ENCODE results near the gene RAB31. TPM values are rescaled to one million over a fixed set of nuclear protein-coding genes. Genes with fewer than 3 reads are reported as not detected.
A peak's percentile ranks its signal among the peaks of the same experiment; 100 is the strongest.

The RAB31 gene
- total RNA-seq, 2 donors from 2014 or later: 4.3 to 8.0 TPM

DNA sequence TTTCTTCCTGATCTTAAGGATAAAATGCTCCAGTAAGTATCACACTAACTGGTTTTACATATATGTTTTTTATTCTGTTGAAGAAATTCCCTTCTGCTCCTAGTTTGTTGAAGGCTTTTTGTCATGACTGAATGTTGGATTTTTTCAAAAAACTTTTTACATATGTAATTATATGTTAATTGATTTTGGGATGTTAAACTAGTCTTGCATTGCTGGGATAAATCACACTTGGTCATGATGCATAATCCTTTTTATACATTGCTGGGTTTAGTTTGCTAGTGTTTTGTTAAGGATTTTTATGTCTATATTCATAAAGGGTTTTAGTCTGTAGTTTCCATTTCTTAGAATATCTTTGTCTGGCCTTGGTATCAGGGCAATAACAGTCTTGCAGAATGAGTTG is 112.0 kb downstream of the RAB31 start:
- Histone ChIP-seq H3K4me1 (peaks cover 4% of the 10 kb centered on the region), H3K27me3 (no peaks in the 10 kb centered on the region), H3K27ac (no peak overlapping the region), H3K36me3 (replicated peaks in 1 of 2; ENCODE audit: insufficient read depth in 1 of 2, low read depth in 2 of 2) (no peaks in the 10 kb centered on the region), H3K4me3 (no peak overlapping the region), H3K9me3 (no peaks in the 10 kb centered on the region)
- intact Hi-C loops (cut with DNase I): no loop called here
- DNase-seq: no peak
- no peak for ATAC-seq
- TF ChIP-seq, protein P1, sequence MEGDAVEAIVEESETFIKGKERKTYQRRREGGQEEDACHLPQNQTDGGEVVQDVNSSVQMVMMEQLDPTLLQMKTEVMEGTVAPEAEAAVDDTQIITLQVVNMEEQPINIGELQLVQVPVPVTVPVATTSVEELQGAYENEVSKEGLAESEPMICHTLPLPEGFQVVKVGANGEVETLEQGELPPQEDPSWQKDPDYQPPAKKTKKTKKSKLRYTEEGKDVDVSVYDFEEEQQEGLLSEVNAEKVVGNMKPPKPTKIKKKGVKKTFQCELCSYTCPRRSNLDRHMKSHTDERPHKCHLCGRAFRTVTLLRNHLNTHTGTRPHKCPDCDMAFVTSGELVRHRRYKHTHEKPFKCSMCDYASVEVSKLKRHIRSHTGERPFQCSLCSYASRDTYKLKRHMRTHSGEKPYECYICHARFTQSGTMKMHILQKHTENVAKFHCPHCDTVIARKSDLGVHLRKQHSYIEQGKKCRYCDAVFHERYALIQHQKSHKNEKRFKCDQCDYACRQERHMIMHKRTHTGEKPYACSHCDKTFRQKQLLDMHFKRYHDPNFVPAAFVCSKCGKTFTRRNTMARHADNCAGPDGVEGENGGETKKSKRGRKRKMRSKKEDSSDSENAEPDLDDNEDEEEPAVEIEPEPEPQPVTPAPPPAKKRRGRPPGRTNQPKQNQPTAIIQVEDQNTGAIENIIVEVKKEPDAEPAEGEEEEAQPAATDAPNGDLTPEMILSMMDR (IDR thresholded peaks at IDR 0.05): no peak
- no peak for TF ChIP-seq POLR2A (IDR thresholded peaks at IDR 0.05)

DNA sequence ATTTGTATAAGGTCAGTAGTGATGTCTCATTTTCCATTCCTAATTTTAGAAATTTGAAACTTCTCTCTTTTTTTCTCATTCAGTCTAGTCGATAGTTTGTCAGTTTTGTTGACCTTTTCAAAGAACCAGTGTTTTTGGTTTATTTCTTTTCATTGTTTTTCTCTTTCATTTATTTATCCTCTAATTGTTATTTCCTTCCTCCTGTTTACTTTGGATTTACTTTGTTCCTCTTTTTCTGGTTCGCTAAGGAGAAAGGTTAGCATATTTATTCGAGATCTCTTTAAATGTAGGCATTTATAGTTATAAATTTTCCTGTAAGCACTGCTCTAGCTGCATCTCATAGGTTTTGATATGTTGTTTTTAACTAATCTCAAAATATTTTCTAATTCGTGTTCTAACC is 112.6 kb downstream of the RAB31 start:
- intact Hi-C loops (cut with DNase I): no loop called here
- Histone ChIP-seq H3K36me3 (replicated peaks in 1 of 2; ENCODE audit: insufficient read depth in 1 of 2, low read depth in 2 of 2) (no peaks in the 10 kb centered on the region), H3K4me1 (peaks cover 10% of the 10 kb centered on the region), H3K27ac (no peak overlapping the region), H3K27me3 (no peaks in the 10 kb centered on the region), H3K4me3 (no peak overlapping the region), H3K9me3 (no peaks in the 10 kb centered on the region)
- ATAC-seq: no peak
- DNase-seq: no peak
- WGBS, 2 donors: 58 to 82% methylated on average over 4 of the region's 4 CpGs
- TF ChIP-seq, protein P1 (IDR thresholded peaks at IDR 0.05): no peak
- TF ChIP-seq POLR2A (IDR thresholded peaks at IDR 0.05): no peak

DNA sequence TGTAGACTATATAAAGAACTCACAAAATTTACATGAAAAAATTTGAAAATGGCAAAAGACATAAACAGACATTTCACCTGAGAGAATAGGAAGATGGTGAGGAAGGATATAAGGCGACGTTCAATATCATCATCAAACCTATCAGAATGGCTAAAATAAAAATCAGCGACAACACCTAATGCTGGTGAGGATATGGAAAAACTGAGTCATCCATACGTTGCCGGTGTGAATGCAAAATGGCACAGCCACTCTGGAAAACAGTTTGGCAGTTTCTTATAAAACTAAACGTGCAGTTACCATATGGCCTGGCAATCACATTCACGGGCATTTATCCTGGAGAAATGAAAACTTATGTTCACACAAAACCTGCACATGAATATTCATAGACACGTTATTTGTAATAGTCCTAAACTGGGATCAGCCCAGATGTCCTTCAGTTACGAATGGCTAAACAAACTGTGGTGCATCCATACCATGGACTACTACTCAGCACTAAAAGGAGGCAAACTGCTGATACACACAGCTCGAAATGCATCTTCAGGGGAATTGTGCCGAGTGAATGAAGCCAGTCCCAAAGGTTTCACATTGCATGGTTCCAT is 114.6 kb downstream of the RAB31 start:
- DNase-seq: no peak
- Histone ChIP-seq H3K9me3 (no peaks in the 10 kb centered on the region), H3K27ac (no peak overlapping the region), H3K4me3 (no peak overlapping the region), H3K27me3 (no peaks in the 10 kb centered on the region), H3K36me3 (replicated peaks in 1 of 2; ENCODE audit: insufficient read depth in 1 of 2, low read depth in 2 of 2) (no peaks in the 10 kb centered on the region), H3K4me1 (peaks cover 12% of the 10 kb centered on the region)
- 81 to 85% methylated on average over 11 of the region's 11 CpGs for WGBS, 2 donors
- intact Hi-C loops (cut with DNase I): no loop called here
- ATAC-seq: no peak
- TF ChIP-seq, protein P1 (IDR thresholded peaks at IDR 0.05): no peak
- no peak for TF ChIP-seq POLR2A (IDR thresholded peaks at IDR 0.05)

DNA sequence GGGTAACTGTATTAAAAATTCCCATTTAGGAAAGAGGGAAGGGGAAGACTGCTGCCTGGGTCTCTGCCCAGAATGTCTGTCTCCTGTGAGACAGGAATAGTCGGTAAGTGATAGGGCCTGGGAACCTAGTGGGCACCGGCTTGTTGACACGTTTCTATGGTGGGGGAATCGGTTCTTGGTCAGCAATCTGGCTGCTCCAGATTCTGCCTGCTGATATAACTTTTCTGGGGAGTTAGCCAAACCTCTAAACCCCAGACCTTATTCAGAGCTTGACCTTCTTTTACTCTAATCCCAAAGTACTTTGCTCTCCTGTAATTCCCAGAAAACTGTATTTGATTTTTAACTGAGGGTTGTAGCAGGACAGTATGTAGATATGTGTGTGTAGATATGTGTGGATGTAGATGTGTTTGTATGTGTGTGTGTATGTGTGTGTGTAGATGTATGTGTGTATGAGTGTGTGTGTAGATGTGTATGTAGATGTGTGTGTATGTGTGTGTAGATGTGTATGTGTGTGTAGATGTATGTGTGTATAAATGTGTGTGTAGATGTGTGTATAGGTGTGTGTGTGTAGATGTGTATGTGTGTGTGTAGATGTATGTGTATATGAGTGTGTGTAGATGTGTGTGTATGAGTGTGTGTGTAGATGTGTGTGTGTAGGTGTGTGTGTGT is 115.8 kb downstream of the RAB31 start:
- Histone ChIP-seq H3K4me3 (no peak overlapping the region), H3K27me3 (no peaks in the 10 kb centered on the region), H3K27ac (peak overlapping the region in 1 of 4 donors; percentile 76), H3K36me3 (replicated peaks in 1 of 2; ENCODE audit: insufficient read depth in 1 of 2, low read depth in 2 of 2) (no peaks in the 10 kb centered on the region), H3K4me1 (peaks cover 12% of the 10 kb centered on the region), H3K9me3 (no peaks in the 10 kb centered on the region)
- DNase-seq (no peak), ATAC-seq (no peak)
- WGBS, 2 donors: 47 to 64% methylated on average over 4 of the region's 4 CpGs
- no peak for TF ChIP-seq POLR2A (IDR thresholded peaks at IDR 0.05)
- TF ChIP-seq, protein P1 (IDR thresholded peaks at IDR 0.05): no peak
- intact Hi-C loops (cut with DNase I): no loop called here

DNA sequence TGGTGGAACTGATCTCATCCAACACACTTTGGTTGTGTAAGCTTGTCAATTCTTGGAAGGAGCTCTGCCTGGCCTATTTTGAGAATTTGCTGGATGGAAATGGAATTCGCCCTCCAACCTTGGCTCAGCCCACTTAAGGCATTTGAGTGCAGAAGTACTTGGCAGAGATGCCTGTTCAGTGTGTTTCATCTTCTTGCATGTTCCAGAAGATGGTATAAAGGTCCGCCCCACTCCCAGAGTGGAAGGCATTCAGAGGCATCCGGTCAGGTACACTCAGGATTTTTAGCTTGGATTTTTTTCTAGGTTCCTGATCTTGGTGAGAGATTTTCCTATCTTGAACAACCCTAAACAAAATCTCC is 116.4 kb downstream of the RAB31 start:
- TF ChIP-seq, protein P1 (IDR thresholded peaks at IDR 0.05): no peak
- no peak for TF ChIP-seq POLR2A (IDR thresholded peaks at IDR 0.05)
- ATAC-seq: no peak
- H3K4me3 ChIP-seq: no peak overlapping the region
- peak overlapping the region in 2 of 4 donors; percentile 71 to 76 for H3K27ac ChIP-seq
- H3K27me3 ChIP-seq: no peaks in the 10 kb centered on the region
- DNase-seq: no peak
- H3K9me3 ChIP-seq: no peaks in the 10 kb centered on the region
- H3K36me3 ChIP-seq (replicated peaks in 1 of 2; ENCODE audit: insufficient read depth in 1 of 2, low read depth in 2 of 2): no peaks in the 10 kb centered on the region
- H3K4me1 ChIP-seq: peaks cover 12% of the 10 kb centered on the region
- intact Hi-C loops (cut with DNase I): no loop called here
- WGBS, 2 donors: 79 to 80% methylated on average over 3 of the region's 3 CpGs
